WTC11 (cell line): ENCODE data around the gene MN1.

ENCODE experiments used
- CREB1 ChIP-seq: sonication (generic); formaldehyde crosslinking; IDR thresholded peaks from 2 replicates; pipeline ENCODE4 v1.8.0; 2023; ENCODE audit warnings: mild to moderate bottlenecking, missing genetic modification reagents
- CTCF ChIP-seq: fragments of 200-600 bp; IDR thresholded peaks from 2 replicates; pipeline ENCODE4 v1.8.0; 2022; ENCODE audit warnings: antibody characterized with exemption
- E2F1 ChIP-seq: sonication (generic); formaldehyde crosslinking; IDR thresholded peaks from 2 replicates; pipeline ENCODE4 v1.8.0; 2022; ENCODE audit warnings: mild to moderate bottlenecking, missing genetic modification reagents
- ESRRA ChIP-seq: sonication (generic); formaldehyde crosslinking; IDR thresholded peaks from 2 replicates; pipeline ENCODE4 v1.8.1; 2022; ENCODE audit warnings: mild to moderate bottlenecking, missing genetic modification reagents, borderline replicate concordance
- HMGA2 ChIP-seq: fragments of 250-450 bp; sonication (Bioruptor Pico); IDR thresholded peaks from 2 replicates; pipeline ENCODE4 v1.4.0; 2021; ENCODE audit warnings: mild to moderate bottlenecking, moderate library complexity
- JAZF1 ChIP-seq: fragments of 250-450 bp; sonication (Bioruptor Pico); IDR thresholded peaks from 2 replicates; pipeline ENCODE4 v1.9.0; 2021; ENCODE audit warnings: moderate library complexity, mild to moderate bottlenecking, inconsistent platforms
- NFYB ChIP-seq: sonication (generic); formaldehyde crosslinking; conservative IDR thresholded peaks from 2 replicates; pipeline ENCODE4 v1.8.0; 2022; ENCODE audit warnings: low read depth, missing genetic modification reagents
- TP53 ChIP-seq: sonication (generic); formaldehyde crosslinking; IDR thresholded peaks from 2 replicates; pipeline ENCODE4 v1.8.1; 2023; ENCODE audit warnings: mild to moderate bottlenecking, missing genetic modification reagents
- TF ChIP-seq, protein P1 (sequence below): sonication (generic); formaldehyde crosslinking; IDR thresholded peaks from 2 replicates; pipeline ENCODE4 v1.8.0; 2022; ENCODE audit warnings: missing genetic modification reagents
- TF ChIP-seq, protein P2 (sequence below): sonication (generic); formaldehyde crosslinking; IDR thresholded peaks from 2 replicates; pipeline ENCODE4 v1.8.0; 2022; ENCODE audit warnings: mild to moderate bottlenecking, missing genetic modification reagents
- TF ChIP-seq, protein P3 (sequence below): sonication (generic); formaldehyde crosslinking; IDR thresholded peaks from 2 replicates; pipeline ENCODE4 v1.8.1; 2022; ENCODE audit warnings: mild to moderate bottlenecking, missing genetic modification reagents, moderate library complexity, borderline replicate concordance
- TF ChIP-seq, protein P4 (sequence below): sonication (generic); formaldehyde crosslinking; IDR thresholded peaks from 2 replicates; pipeline ENCODE4 v1.8.1; 2022; ENCODE audit warnings: low read depth, missing genetic modification reagents, borderline replicate concordance

DNA sequence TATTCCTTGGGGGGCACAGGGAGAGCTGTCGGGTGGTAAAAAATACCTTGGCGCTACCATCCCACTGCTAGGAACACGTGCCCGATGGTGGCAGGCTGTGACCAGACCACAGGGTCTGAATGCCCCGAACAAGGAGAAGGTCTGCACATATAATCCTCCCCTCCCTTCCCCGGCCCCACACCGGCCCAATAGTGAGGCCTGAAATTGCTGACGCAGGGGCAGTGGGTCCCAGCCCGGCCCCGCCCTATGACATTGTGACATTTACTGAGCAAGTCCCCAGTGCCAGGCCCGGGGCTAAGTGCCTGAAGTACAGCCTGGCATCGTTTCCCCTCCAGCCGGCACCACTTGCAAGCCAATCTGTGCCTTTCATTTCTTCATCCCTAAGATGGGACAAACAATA lies 19.5 kb downstream of the MN1 start:
- no peak for TF ChIP-seq TP53 (CRISPR knock-in tag)
- TF ChIP-seq CTCF = no peak
- TF ChIP-seq, protein P1, sequence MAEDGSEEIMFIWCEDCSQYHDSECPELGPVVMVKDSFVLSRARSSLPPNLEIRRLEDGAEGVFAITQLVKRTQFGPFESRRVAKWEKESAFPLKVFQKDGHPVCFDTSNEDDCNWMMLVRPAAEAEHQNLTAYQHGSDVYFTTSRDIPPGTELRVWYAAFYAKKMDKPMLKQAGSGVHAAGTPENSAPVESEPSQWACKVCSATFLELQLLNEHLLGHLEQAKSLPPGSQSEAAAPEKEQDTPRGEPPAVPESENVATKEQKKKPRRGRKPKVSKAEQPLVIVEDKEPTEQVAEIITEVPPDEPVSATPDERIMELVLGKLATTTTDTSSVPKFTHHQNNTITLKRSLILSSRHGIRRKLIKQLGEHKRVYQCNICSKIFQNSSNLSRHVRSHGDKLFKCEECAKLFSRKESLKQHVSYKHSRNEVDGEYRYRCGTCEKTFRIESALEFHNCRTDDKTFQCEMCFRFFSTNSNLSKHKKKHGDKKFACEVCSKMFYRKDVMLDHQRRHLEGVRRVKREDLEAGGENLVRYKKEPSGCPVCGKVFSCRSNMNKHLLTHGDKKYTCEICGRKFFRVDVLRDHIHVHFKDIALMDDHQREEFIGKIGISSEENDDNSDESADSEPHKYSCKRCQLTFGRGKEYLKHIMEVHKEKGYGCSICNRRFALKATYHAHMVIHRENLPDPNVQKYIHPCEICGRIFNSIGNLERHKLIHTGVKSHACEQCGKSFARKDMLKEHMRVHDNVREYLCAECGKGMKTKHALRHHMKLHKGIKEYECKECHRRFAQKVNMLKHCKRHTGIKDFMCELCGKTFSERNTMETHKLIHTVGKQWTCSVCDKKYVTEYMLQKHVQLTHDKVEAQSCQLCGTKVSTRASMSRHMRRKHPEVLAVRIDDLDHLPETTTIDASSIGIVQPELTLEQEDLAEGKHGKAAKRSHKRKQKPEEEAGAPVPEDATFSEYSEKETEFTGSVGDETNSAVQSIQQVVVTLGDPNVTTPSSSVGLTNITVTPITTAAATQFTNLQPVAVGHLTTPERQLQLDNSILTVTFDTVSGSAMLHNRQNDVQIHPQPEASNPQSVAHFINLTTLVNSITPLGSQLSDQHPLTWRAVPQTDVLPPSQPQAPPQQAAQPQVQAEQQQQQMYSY (CRISPR knock-in tag) = no peak
- TF ChIP-seq HMGA2 (CRISPR knock-in tag) = no peak
- TF ChIP-seq CREB1 (CRISPR knock-in tag) = no peak
- TF ChIP-seq, protein P2, sequence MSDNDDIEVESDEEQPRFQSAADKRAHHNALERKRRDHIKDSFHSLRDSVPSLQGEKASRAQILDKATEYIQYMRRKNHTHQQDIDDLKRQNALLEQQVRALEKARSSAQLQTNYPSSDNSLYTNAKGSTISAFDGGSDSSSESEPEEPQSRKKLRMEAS (CRISPR knock-in tag) = no peak
- TF ChIP-seq JAZF1 = no peak
- no peak for TF ChIP-seq ESRRA (CRISPR knock-in tag)
- TF ChIP-seq, protein P3, sequence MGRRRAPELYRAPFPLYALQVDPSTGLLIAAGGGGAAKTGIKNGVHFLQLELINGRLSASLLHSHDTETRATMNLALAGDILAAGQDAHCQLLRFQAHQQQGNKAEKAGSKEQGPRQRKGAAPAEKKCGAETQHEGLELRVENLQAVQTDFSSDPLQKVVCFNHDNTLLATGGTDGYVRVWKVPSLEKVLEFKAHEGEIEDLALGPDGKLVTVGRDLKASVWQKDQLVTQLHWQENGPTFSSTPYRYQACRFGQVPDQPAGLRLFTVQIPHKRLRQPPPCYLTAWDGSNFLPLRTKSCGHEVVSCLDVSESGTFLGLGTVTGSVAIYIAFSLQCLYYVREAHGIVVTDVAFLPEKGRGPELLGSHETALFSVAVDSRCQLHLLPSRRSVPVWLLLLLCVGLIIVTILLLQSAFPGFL (CRISPR knock-in tag) = no peak
- TF ChIP-seq, protein P4, sequence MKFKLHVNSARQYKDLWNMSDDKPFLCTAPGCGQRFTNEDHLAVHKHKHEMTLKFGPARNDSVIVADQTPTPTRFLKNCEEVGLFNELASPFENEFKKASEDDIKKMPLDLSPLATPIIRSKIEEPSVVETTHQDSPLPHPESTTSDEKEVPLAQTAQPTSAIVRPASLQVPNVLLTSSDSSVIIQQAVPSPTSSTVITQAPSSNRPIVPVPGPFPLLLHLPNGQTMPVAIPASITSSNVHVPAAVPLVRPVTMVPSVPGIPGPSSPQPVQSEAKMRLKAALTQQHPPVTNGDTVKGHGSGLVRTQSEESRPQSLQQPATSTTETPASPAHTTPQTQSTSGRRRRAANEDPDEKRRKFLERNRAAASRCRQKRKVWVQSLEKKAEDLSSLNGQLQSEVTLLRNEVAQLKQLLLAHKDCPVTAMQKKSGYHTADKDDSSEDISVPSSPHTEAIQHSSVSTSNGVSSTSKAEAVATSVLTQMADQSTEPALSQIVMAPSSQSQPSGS (CRISPR knock-in tag) = no peak
- no peak for TF ChIP-seq NFYB (CRISPR knock-in tag)
- no peak for TF ChIP-seq E2F1 (CRISPR knock-in tag)
